NT2/D1 (cell line): ENCODE data around the gene MAD2L2.
A peak's percentile ranks its signal among the peaks of the same experiment; 100 is the strongest.

Experiments used
- DNase-seq: peaks from one replicate; pipeline ENCODE4 v3.0.0-alpha.2; 2011; ENCODE audit warnings: low read depth, low spot score
- H3K27me3 ChIP-seq: 2 replicates; pipeline ENCODE4 v1.6.0; 2011; ENCODE audit warnings: mild to moderate bottlenecking; ENCODE audit not compliant: insufficient read length, insufficient read depth
- H3K36me3 ChIP-seq: 2 replicates; pipeline ENCODE4 v1.6.1; 2011; ENCODE audit warnings: mild to moderate bottlenecking, low read length, mixed read lengths; ENCODE audit not compliant: insufficient read depth, insufficient read length
- H3K4me1 ChIP-seq: 2 replicates; pipeline ENCODE4 v1.5.1; 2011; ENCODE audit not compliant: insufficient read depth, insufficient read length
- H3K4me3 ChIP-seq: 2 replicates; pipeline ENCODE4 v1.5.1; 2011; ENCODE audit warnings: low read depth; ENCODE audit not compliant: insufficient read length
- H3K9ac ChIP-seq: 2 replicates; pipeline ENCODE4 v1.6.0; 2011; ENCODE audit warnings: low read depth; ENCODE audit not compliant: insufficient read length
- H3K9me3 ChIP-seq: 2 replicates; pipeline ENCODE4 v1.5.1; 2011; ENCODE audit warnings: mild to moderate bottlenecking, low read length; ENCODE audit not compliant: insufficient read depth
- SUZ12 ChIP-seq: IDR thresholded peaks from 2 replicates; pipeline ENCODE4 v1.6.1; 2011; ENCODE audit not compliant: insufficient read length, insufficient read depth; ENCODE audit errors: extremely low read depth
- YY1 ChIP-seq: IDR thresholded peaks from 2 replicates; pipeline ENCODE4 v1.6.1; 2011; ENCODE audit not compliant: insufficient read length, insufficient read depth
- ZNF274 ChIP-seq: IDR thresholded peaks from 2 replicates; pipeline ENCODE4 v1.6.1; 2011; ENCODE audit warnings: mild to moderate bottlenecking, low read depth, low read length

Gene MAD2L2

DNA sequence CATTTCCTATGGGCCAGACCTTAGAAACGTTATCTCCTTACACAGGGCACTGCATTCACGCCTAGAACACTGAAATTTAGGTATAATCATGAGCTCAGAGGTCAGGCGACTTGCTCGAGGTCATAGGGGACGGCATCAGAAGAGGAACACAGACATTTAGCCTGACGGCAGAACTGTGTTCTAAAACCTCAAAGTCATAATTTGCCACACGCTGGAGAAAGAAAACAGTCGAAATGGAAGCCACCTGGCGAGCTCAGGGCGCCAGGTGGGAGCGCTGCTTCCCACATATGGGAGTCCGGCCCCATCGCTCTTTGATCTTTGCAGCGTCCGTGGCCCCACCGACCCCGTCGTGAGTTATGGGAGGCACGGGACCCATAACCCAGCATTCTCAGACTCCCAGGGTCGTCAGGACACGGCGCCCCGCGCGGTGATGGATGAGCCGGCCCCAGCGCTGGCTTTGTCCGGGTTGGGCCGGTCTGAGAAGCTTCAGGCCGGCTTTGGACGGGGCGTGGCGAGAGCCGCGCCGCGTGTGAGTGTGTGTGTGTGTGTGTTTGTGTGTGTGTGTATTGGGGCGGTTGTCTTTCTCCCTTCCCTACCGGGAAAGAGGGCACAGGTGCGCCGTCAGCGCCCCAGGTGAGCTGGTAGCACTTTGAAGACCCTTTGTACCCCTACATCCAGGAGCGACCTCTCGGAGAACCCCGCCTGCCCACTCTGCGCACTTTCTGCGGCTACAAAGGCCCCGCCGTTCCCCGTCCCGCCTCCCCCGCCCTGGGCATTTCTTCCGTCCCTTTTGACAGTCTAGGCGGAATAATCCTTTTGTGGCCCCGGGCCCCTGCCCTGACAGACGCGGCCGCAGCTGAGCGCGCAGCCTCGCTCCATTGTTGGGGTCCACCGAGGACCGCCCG lies 9.7 kb upstream of the MAD2L2 start:
- H3K36me3 ChIP-seq = no peaks in the 10 kb centered on the region
- H3K4me1 ChIP-seq = peaks cover 10% of the 10 kb centered on the region
- TF ChIP-seq SUZ12 (no peak), ZNF274 (no peak), YY1 (no peak)
- peak overlapping the region; percentile 73 for H3K9ac ChIP-seq
- no peak for DNase-seq
- H3K27me3 ChIP-seq = no peaks in the 10 kb centered on the region
- H3K9me3 ChIP-seq = no peaks in the 10 kb centered on the region
- H3K4me3 ChIP-seq = peak overlapping the region; percentile 60

DNA sequence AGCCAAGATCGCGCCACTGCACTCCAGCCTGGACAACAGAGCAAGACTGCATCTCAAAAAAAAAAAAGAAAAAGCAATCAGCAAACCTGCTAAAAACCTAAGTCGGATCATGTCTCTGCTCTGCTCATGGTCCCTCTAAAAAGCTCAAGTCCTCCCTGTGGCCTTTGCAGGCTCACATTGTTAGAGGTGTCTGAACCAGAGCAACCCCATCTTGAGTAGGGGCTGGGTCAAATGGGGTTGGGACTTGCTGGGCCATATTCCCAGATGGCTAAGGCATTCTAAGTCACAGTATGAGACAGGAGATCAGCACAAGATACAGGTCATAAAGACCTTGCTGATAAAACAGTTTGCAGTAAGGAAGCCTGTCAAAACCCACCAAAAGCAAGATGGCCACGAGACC lies 7.6 kb upstream of the MAD2L2 start:
- Histone ChIP-seq H3K4me3 (no peak overlapping the region), H3K4me1 (peaks cover 5% of the 10 kb centered on the region), H3K9me3 (no peaks in the 10 kb centered on the region), H3K27me3 (no peaks in the 10 kb centered on the region), H3K36me3 (no peaks in the 10 kb centered on the region), H3K9ac (peak overlapping the region; percentile 21)
- DNase-seq = no peak
- TF ChIP-seq ZNF274 (no peak), YY1 (no peak), SUZ12 (no peak)

DNA sequence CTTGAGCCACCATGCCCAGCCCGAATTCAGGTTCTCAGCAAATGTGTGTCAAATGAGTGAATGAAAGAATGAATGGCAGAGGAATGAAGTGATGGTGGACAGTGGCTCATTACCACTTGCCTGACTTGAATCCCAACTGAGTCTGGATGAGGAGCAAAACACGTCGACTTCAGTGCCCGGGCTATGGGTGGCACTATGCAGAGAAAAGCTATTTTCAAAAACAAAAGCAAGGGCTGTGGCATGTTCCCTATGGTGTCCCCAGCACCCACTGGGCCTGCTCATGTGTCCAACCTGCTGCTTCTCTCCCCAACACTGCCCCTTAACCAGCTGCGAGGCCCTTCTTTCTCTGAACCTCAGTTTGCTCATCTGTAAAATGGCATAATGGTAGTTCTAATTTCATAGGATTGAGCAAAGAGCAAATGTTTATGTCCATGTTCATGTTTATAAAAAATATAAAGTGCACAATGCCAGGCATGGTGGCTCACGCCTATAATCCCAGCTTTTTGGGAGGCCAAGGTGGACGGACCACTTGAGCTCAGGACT lies 4.3 kb upstream of the MAD2L2 start:
- DNase-seq = no peak
- no peak overlapping the region for H3K9ac ChIP-seq
- H3K9me3 ChIP-seq = no peaks in the 10 kb centered on the region
- TF ChIP-seq YY1 = no peak
- TF ChIP-seq ZNF274 = no peak
- no peak for TF ChIP-seq SUZ12
- H3K27me3 ChIP-seq = no peaks in the 10 kb centered on the region
- no peak overlapping the region for H3K4me3 ChIP-seq
- no peaks in the 10 kb centered on the region for H3K36me3 ChIP-seq
- H3K4me1 ChIP-seq = peaks cover 10% of the 10 kb centered on the region

DNA sequence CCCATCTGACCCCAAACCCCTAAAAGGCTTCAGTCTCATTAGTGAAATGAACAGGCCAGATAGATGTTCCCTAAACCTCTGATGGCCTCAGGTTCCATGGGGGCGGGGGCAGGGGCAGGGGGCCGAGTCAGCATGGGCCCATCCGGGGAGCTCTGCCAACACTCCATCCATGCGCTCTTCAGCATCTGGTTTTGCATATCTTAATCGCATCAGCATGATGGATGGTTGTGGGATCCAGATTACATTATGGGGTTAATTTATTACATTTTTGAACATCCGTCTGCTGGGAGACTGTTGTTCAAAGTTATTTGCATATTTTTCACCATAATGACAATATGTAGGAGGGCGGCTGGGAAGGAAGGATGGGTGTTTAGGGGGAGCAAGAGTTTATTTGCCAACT lies 3.1 kb upstream of the MAD2L2 start:
- no peak for DNase-seq
- Histone ChIP-seq H3K4me1 (peaks cover 10% of the 10 kb centered on the region), H3K36me3 (peaks cover 4% of the 10 kb centered on the region), H3K4me3 (no peak overlapping the region), H3K27me3 (no peaks in the 10 kb centered on the region), H3K9me3 (no peaks in the 10 kb centered on the region), H3K9ac (no peak overlapping the region)
- TF ChIP-seq ZNF274 (no peak), SUZ12 (no peak), YY1 (no peak)

DNA sequence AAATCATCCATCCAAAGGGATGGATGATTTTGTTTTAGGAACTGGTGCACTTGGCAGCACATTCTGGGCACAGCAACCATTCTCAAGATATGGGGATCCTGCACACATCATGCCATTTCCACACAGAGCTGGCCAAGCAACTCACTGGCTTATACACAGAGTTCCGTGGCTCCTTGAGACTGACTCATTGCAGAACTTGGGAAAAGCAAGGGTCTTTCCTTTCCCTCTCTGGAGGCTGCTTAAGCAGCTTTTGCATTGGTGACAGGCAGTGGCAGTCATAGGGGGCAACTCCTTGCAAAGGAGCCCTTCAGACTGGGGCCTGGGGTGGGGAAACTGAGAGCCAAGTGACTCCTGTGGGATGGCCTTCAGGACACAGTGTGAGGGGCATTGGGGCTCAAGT lies 1.9 kb upstream of the MAD2L2 start:
- no peak for TF ChIP-seq ZNF274
- TF ChIP-seq SUZ12 = no peak
- no peak for TF ChIP-seq YY1
- no peak for DNase-seq

DNA sequence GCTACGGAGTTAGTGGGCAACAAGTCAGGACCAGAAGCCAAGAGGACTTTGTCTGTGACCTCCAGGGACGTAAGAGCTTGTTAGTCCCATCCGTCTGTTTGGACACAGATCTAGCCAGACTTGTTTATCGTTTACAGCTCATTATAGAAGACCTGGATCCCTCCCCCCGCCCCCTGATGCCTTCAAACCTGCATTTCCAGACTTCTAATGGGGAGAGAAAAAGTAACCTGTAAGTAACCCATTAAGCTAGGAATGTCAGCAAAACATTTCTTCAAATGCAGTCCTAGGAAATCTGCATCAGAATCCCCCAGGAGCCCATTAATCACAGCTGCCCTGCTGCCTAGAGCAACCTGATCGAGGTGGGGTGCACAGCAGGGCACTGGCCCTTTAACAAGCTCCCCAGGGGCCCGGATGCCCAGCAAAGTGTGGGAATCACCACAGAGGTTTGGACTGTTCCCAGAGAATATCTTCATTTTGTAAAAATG lies 1.4 kb upstream of the MAD2L2 start:
- Histone ChIP-seq H3K27me3 (no peaks in the 10 kb centered on the region), H3K4me1 (peaks cover 7% of the 10 kb centered on the region), H3K9ac (peak overlapping the region; percentile 77), H3K36me3 (peaks cover 9% of the 10 kb centered on the region), H3K4me3 (peak overlapping the region; percentile 37), H3K9me3 (no peaks in the 10 kb centered on the region)
- no peak for TF ChIP-seq ZNF274
- TF ChIP-seq YY1 = no peak
- no peak for TF ChIP-seq SUZ12
- DNase-seq = peak; percentile 84

More for the DNA sequence above, 1.9 kb upstream of the MAD2L2 start:
- H3K4me1 ChIP-seq = peaks cover 6% of the 10 kb centered on the region
- H3K9me3 ChIP-seq = no peaks in the 10 kb centered on the region
- H3K4me3 ChIP-seq = no peak overlapping the region
- H3K36me3 ChIP-seq = peaks cover 4% of the 10 kb centered on the region
- H3K27me3 ChIP-seq = no peaks in the 10 kb centered on the region
- H3K9ac ChIP-seq = peak overlapping the region; percentile 62
